Ishikawa (cell line): ENCODE results near the gene KRT82.

Experiments used
- CEBPB ChIP-seq: IDR thresholded peaks from 2 replicates; pipeline ENCODE4 v1.6.1; 2012
- CREB1 ChIP-seq: IDR thresholded peaks from 2 replicates; pipeline ENCODE4 v1.6.1; 2012; ENCODE audit warnings: low read depth
- EGR1 ChIP-seq: IDR thresholded peaks from 2 replicates; pipeline ENCODE4 v1.6.1; 2012
- EP300 ChIP-seq: IDR thresholded peaks from 2 replicates; pipeline ENCODE4 v1.6.1; 2012; ENCODE audit warnings: borderline replicate concordance
- FOXM1 ChIP-seq: IDR thresholded peaks from 2 replicates; pipeline ENCODE4 v1.6.1; 2012; ENCODE audit warnings: low read depth, borderline replicate concordance
- NFIC ChIP-seq: IDR thresholded peaks from 2 replicates; pipeline ENCODE4 v1.6.1; 2012
- RAD21 ChIP-seq: IDR thresholded peaks from 2 replicates; pipeline ENCODE4 v1.6.1; 2012; ENCODE audit warnings: low read depth
- TAF1 ChIP-seq: IDR thresholded peaks from 2 replicates; pipeline ENCODE4 v1.6.1; 2012; ENCODE audit warnings: low read depth, mild to moderate bottlenecking
- TCF12 ChIP-seq: IDR thresholded peaks from 2 replicates; pipeline ENCODE4 v1.6.1; 2012; ENCODE audit warnings: low read depth
- TEAD4 ChIP-seq: IDR thresholded peaks from 2 replicates; pipeline ENCODE4 v1.6.1; 2012
- YY1 ChIP-seq: IDR thresholded peaks from 2 replicates; pipeline ENCODE4 v1.6.1; 2012; ENCODE audit warnings: low read depth
- ZBTB7A ChIP-seq: IDR thresholded peaks from 2 replicates; pipeline ENCODE4 v1.6.1; 2012; ENCODE audit warnings: low read depth
- TF ChIP-seq, protein P1 (sequence below): IDR thresholded peaks from 2 replicates; pipeline ENCODE4 v1.6.1; 2012
- TF ChIP-seq, protein P2 (sequence below): IDR thresholded peaks from 2 replicates; pipeline ENCODE4 v1.6.1; 2012
- TF ChIP-seq, protein P3 (sequence below): IDR thresholded peaks from 2 replicates; pipeline ENCODE4 v1.6.1; 2012; ENCODE audit warnings: low read depth, mild to moderate bottlenecking

The KRT82 gene

DNA sequence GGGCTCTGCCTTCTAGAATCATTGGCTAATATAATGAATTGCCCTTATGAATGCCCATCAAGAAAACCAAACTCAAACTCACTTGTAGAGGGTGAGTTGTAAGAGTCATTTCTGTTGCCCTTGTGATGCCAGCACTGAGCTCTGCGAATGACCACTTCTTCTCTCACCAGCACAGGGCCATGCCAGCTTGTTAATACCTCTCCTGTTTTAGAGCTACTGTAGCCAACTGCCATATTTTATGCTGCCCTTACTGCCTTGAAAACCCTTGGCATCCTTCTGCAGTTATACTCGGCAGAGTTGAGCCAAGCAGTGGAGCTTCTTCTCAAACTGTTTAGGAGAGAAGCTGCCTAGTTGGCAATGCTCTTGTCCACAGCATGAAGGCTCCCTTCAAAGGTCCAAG lies 19.9 kb upstream of the KRT82 start:
- TF ChIP-seq FOXM1 (no peak), EP300 (no peak), TAF1 (no peak), ZBTB7A (no peak), CREB1 (no peak), RAD21 (no peak), TCF12 (no peak), YY1 (no peak), CEBPB (no peak), NFIC (no peak), TEAD4 (no peak), EGR1 (no peak)
- TF ChIP-seq, protein P1, sequence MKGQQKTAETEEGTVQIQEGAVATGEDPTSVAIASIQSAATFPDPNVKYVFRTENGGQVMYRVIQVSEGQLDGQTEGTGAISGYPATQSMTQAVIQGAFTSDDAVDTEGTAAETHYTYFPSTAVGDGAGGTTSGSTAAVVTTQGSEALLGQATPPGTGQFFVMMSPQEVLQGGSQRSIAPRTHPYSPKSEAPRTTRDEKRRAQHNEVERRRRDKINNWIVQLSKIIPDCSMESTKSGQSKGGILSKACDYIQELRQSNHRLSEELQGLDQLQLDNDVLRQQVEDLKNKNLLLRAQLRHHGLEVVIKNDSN, result no peak
- TF ChIP-seq, protein P2, sequence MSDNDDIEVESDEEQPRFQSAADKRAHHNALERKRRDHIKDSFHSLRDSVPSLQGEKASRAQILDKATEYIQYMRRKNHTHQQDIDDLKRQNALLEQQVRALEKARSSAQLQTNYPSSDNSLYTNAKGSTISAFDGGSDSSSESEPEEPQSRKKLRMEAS, result no peak
- TF ChIP-seq, protein P3, sequence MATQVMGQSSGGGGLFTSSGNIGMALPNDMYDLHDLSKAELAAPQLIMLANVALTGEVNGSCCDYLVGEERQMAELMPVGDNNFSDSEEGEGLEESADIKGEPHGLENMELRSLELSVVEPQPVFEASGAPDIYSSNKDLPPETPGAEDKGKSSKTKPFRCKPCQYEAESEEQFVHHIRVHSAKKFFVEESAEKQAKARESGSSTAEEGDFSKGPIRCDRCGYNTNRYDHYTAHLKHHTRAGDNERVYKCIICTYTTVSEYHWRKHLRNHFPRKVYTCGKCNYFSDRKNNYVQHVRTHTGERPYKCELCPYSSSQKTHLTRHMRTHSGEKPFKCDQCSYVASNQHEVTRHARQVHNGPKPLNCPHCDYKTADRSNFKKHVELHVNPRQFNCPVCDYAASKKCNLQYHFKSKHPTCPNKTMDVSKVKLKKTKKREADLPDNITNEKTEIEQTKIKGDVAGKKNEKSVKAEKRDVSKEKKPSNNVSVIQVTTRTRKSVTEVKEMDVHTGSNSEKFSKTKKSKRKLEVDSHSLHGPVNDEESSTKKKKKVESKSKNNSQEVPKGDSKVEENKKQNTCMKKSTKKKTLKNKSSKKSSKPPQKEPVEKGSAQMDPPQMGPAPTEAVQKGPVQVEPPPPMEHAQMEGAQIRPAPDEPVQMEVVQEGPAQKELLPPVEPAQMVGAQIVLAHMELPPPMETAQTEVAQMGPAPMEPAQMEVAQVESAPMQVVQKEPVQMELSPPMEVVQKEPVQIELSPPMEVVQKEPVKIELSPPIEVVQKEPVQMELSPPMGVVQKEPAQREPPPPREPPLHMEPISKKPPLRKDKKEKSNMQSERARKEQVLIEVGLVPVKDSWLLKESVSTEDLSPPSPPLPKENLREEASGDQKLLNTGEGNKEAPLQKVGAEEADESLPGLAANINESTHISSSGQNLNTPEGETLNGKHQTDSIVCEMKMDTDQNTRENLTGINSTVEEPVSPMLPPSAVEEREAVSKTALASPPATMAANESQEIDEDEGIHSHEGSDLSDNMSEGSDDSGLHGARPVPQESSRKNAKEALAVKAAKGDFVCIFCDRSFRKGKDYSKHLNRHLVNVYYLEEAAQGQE, result no peak

DNA sequence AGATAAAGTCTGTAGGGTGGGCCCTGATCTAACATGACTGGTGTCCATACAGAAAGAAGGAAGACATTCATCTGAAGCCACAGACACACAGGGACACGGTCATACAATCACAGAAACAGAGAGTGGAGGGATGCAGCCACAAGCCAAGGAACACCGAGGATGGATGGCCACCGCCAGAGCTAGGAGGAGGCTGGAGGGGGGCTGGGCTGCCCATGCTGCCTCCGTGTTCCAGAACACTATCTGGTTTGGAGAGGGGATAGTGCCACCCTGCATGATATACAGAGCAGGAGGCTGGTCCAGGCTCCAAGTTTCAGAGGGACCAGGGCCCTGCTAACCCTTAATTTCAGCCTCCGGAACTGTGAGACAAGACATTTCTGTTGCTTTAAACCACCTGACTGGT lies 19.3 kb upstream of the KRT82 start:
- TF ChIP-seq EP300 (no peak), YY1 (no peak), EGR1 (no peak), NFIC (no peak), TCF12 (no peak)

DNA sequence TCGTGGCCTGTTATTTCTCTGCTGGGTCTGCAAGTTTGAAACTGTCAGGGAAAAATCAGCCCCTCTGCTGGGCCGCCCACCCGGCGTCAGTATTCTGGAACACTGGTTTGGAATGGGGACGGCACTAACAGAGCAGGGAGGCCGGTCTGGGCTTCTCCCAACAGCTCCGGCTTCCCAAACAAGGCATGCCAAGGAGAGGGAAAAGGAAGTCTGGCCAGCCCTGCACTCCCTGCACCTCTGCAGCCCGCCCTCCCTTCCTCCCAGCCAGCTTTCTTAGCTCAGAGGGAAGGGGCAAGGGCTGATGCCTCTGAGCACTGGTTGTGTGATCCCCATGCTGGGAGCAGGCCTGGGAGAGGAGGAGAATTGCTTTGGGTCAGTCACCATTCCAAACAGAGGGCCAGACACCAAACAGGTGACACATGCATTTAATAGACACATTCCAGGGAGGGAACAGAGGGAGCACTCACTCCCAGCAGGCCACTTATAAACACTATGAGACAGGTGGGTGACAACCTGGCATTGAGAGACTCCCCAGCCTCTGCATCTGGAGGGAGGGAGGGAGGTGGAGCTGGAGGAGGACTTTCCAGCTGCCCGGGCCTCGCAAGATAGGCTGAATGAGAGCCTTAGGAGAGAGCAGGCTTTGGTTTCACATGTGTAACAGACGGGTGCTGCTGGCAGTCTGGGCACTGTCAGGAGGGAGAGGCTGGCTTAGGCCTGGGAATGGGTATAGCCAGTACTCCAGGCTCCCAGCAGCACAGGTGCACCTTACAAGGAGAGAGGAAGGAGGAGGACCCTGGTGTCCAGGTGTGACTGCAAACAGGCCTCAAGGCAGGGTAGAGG lies 17.7 kb upstream of the KRT82 start:
- TF ChIP-seq RAD21 (no peak), TEAD4 (no peak), EP300 (no peak), TAF1 (no peak), NFIC (no peak), EGR1 (no peak), CEBPB (no peak), TCF12 (no peak), YY1 (no peak), FOXM1 (no peak), ZBTB7A (no peak)
- TF ChIP-seq, protein P2, result no peak
- TF ChIP-seq, protein P1, result no peak
- TF ChIP-seq, protein P3, result no peak

DNA sequence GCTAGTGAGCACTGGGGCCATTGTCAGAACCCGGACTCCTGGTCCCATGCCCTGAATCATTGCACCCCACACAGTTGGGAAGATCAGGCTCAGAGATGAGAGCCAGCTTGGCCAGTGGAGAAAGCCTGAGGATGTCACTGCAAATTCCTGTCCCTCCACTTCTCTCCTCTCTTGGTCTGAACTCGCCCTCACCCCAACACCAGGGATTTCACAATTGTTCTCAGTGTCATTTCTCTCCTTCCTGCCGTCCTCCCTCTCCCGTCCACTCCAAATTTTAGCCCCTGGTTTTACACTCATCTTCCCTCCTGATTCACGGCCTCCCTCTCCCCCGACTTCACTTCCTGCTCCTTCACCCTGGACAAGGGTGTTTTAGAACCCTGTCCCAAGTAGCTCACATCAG lies 16.9 kb upstream of the KRT82 start:
- no peak for TF ChIP-seq EGR1
- TF ChIP-seq FOXM1, result no peak
- no peak for TF ChIP-seq YY1
- no peak for TF ChIP-seq TEAD4
- TF ChIP-seq, protein P2, result no peak
- TF ChIP-seq RAD21, result no peak
- TF ChIP-seq, protein P1, result no peak
- TF ChIP-seq ZBTB7A, result no peak
- no peak for TF ChIP-seq EP300
- no peak for TF ChIP-seq CEBPB
- no peak for TF ChIP-seq CREB1
- TF ChIP-seq, protein P3, result no peak
- TF ChIP-seq TAF1, result no peak
- no peak for TF ChIP-seq NFIC
- TF ChIP-seq TCF12, result no peak
